Myocyte (in vitro differentiated cells): ENCODE measurements around the gene FTO. TPM values are rescaled to one million over a fixed set of nuclear protein-coding genes. Genes with fewer than 3 reads are reported as not detected.

Source experiments
- DNase-seq: peaks from one replicate; pipeline ENCODE4 v3.0.0-alpha.2; 2012; ENCODE audit warnings: low read depth
- total RNA-seq: library from RNA; depleted of rRNA; stranded (reverse); fragments of >200 nt; gene quantifications from 2 replicates; pipeline ENCODE4 v1.2.3, GENCODE V29; 2014

FTO gene
- total RNA-seq, 1 donor from 2014 or later = 121 TPM

DNA sequence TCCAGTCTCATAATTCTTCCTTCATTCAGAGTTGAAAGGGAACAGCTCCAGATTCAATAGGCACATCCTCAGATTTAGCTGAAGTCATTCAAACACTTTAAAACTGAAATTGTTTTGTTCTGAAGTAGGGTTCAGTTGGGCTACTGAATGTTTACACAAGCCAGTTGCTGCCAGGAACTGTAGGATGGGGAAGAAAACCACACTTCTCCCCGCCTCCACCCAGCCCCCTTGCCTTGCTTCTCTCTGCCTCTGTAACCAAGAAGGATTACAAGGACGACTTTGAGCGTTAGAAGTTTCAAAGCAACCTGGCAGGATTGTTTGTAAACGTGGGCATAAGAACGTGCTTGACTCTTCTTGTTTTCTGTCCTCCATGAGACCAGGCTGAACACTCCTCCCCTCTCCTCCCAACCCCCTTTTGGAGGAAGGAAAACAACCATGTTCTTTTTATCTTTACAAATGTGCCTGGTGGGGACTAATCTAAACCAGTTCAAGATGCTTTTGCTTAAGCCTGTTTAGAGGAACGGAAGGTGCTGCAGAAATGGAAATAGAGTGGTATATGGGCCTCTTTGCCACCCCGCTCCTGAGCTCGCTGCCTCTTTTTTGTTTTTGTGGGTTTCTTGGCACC lies 287.9 kb downstream of the FTO start:
- peak; percentile 26 for DNase-seq

DNA sequence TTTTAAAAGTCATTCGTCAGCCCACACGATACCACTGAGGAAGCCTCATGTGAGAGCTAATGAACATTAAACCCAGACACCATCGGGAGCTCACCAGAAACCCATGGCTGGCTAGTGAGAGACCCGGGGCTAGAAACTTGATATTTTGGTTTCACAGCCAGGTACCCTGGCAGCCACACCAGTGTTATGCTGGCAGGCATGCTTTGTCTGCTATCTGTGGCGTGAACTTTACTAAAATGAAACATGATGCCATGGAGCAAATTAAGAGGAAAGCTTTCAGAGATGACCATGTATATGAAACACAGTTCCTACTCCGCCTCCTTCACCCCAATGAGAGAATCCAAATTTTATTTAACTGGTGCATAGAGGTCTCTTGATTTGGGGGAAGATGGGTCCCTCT lies 291.4 kb downstream of the FTO start:
- peak; percentile 41 for DNase-seq

DNA sequence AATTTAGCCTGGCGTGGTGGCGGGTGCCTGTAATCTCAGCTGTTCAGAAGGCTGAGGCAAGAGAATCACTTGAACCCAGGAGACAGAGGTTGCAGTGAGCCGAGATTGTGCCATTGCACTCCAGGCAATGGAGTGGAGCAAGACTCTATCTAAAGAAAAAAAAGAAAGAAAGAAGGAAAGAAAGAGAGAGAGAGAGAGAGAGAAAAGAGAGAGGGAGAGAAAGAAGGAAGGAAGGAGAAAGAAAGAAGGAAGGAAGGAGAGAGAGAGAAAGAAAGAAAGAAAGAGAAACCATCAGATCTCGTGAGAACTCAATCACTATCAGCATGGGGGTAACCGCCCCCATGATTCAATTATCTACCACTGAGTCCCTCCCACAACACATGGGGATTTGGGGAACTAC lies 293.0 kb downstream of the FTO start:
- DNase-seq = no peak

DNA sequence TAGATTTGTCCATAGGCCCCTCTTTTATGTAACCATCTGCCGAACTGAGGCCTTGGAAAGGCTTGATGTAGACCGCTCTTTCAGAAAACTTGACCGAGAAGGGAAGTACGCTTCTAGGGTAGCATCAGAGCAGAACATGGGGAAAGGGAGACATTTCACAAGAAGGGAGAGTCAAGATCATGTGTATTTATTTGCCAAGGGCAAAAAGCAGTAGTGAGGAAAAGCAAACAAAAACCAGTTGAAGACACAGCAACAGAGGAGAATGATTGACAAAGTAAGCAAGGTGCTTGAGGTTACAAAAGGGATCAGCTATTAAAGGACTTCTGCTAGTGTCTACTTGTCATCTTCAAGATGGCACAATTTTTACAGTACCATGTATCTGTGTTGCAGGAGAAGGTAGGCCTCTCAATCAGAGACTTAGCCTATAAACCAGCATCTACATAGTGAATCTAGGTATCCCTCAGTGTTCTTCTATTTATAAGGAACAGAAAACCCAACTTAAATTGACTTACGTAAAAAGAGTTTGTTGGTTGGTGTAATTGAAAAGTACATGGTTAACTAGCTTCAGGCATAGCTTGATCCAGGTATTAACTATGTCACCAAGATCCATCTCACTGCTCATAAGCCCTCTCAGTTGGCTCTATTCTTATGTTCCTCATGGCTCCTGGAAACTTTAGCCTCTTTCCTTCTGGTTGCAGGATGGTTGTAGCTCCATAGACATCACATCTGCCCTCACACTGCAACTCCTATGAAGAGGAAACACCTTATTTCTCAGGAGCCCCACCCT lies 294.3 kb downstream of the FTO start:
- no peak for DNase-seq

DNA sequence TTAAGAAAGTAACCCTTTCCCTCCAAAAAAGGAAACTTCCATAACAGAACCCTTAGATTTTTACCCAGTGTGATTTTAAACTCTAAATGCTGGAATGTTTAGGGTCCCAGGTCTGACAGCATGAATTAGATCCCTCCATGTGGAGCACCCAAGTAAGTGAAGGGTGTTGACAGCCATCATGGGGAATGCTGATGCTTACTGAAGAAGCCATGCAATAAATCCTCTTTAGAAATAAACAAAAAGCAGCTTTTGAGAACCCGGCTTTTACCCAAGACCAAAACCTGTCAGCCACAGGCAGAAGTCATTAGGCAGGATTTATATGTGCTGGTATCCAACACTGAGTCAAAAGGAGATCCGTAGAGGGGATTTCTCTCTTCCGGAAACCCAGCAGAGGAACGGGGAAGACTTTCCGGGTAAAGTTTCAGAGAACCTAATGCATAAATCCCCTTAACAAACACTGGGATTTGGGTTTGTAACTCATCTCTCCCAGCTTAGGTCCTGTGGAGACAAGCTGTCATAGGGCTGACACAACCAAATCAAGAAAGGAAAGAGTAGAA lies 295.1 kb downstream of the FTO start:
- DNase-seq = no peak

DNA sequence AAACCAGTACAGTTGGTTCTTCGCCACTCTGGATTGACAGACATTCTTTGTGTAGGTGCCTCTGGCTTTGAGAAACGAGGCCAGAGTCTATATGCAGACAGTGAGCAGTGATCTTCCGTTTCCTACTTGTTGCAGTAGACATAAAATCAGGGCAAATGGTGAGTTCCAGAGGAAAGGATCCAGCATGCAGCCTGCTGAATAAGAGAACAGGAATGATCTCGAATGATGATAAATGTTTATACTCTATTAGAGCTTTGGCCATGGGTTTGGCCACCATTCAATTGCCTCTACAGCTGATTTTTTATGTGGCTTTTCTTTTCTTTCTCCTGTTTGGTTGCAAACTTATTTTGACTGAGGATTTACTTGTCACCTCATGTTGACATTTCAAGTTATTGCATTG lies 295.9 kb downstream of the FTO start:
- DNase-seq = peak; percentile 7

DNA sequence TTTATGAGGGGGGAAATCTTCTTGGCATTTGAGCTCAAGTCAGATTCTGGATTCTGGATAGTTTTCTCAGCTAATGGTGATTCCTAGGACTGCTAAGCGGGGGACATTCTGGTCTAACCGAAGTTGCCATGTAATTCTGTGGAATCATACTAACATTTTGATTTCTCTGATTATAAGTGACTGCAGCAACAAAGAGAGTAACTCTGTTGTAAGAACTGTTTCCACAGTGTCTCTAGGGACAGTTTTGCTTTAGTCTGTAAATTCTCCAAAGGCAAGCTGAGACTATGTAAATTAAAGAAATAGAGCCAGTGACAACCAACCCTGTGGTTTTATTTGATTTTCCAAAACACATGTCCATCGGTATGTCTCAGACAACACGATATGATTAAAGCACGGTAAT lies 296.4 kb downstream of the FTO start:
- peak; percentile 33 for DNase-seq

DNA sequence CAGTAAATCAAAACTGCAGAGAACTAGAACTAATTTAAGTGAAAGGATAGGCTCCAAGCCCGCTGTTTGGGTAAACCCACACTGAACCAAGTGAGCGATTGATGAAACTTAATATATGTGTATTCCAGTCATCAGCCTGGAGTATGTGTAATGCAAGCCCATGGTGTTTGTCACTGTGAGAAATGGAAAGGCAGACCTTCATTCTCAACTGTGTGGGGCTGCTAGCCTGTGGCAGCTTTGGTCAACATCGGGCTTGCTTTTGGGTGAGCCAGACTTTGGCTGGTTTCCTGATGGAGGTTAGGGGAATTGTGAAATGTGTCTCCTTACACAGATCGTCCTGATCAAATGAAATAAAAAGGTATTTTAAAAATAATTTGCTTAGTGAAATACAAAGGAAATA lies 302.7 kb downstream of the FTO start:
- DNase-seq = peak; percentile 37

DNA sequence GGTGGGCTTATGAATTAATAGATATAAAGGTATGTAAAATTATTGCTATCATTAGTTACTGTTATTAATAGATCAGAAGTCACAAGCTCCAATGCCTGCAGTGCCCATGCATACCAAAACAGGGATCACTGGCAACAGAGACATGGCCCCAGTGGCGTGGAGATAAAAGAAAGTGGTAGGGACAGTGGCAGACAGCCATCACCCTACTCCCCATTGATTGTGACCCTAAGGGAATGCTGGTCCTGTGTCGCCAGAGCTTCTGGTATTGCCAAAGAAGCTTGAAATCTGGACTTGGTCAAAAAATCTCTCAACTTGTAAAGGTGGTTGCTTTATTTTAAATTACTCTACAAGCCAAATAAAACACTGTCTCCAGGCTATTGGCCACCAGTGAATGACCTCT lies 303.5 kb downstream of the FTO start:
- no peak for DNase-seq

DNA sequence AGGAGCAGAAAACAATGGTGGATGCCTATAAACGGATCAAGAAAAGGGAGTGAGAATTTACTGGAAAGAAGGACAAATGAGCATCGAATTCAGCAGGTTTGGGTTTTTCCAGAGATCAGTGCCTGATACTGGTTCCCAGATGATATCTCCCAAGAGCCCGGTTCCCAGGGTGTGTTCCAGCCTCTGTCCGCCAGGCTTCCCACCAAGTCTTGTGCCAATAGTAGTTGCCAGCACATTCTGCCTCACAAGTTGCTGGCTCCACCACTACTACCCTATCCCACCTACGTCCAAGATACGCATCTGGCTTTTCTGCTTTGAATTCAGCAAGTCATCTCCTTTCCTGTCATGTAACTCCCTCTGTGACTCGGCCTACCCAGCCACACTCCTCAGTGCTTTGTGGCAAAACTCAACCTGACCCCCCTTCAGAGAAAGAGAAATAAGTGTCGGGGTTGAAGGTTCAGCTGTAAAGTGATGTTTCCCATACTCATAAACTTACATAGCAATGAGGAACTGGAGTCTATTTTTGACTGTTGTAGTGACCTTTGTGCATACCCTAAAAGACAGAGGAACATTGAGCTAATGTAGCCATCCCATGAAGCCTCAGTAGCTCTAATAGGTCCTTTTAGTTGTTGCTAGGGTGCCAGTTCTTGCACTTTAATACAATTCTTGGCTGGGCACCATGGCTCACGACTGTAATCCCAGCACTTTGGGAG lies 305.7 kb downstream of the FTO start:
- no peak for DNase-seq

DNA sequence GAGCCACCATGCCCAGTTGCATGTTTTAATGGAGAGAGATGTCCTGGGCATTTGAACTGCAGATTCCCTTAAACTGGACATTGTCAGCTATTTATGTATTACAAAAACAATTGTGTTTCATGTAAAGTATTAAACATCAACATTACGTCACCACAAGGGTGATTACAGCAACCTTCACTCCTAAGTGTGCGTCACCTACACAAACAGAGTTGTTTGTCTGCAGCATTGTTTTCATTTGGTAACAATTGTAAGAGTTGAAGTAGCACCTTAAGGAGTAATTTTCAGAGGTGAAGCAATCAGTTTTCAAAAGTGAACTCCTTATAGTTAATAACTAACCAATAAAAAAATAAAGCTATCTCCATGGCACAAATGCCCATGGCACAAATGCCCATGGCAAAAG lies 311.2 kb downstream of the FTO start:
- DNase-seq = no peak

DNA sequence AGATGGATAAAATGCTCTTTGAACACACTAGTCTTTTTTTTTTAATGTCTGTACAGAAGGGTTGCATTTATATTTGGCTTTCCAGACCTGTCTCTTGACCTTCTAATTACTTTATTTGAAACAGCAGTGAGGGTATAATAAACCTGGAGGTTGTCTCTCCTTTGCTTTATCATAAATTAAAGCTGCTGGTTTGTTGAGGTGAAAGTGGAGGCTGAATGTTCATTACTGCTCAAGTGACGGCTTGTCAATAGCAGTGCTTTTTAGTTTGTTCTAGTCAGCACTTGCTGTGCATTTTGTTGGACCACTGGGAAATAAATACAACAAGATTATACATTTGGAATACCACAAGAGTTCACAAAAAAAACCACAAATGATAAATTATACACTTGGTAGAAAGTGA lies 318.4 kb downstream of the FTO start:
- DNase-seq = no peak

DNA sequence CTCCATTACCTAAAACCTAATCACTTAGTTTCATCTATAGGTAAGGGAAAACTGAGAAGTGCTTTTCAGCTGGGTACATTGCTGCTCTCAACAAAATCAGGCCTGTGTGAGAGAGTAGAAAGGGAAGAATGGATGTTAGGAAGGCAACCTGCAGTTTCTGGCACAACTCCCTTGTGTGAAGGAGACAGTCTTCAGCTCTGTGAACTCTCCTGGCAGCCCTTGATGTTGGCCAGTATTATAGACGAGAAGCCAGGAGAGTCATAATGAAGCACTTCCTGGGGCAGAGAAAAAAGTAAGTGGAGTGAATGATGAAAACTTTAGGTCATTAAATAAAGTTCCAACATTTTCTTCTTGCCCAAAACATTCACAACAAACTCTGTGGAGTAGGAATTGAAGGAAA lies 322.5 kb downstream of the FTO start:
- DNase-seq = no peak

DNA sequence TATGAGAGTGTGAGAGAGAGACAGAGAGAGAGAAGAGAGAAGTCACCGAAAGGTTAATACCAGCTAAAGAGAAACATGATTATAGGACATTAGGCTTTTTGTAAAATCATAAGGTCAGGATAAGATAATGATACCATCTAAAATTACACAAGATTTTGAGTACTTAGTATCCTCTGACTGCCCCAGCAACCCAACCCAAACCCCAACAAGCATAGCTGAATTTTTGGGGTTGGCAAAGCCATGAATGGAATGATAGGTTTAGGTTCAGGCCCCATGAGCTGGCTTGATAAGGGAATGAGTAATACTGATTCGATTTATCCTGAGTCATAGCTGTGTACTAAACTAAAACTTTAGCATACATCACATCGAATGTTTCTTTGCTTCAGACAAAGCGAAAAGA lies 323.1 kb downstream of the FTO start:
- peak; percentile 69 for DNase-seq

DNA sequence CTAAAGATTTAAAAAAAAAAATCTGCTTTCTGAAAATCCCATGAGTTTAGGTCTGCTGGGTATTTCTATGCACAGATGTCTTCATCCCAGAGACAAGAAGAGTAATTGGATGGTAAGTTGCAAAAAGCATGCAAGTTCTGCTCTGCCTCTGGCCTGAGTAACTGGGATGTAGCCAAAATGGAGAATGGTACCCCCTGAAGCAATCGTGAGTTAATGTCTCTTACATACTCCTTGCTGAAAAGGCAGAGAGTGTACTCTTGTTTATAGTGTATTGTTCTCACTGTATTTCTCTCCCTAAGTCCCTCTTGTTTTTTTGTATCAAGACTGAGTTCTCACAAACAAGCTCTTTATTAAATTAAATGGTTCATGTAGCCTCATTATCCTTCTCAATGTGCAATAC lies 323.6 kb downstream of the FTO start:
- peak; percentile 5 for DNase-seq

DNA sequence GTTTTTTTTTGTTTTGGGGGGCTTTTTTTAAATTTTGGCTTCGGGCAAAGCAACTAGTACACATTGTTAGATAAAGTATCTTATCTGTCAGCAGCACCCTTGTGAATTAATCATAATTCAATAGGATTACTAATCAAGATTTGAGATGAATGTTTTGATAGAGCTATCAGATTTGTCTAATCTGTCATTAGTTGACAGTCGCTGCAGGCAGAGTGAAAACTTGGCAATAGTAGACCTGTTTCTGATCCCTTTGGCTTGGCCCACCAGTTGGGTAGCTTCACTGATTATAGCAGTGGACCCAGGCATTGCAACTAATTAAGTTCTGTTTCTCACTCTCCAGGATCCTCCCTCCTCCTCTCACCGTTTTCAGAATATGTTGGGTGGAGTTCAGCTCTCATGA lies 324.0 kb downstream of the FTO start:
- DNase-seq = no peak

DNA sequence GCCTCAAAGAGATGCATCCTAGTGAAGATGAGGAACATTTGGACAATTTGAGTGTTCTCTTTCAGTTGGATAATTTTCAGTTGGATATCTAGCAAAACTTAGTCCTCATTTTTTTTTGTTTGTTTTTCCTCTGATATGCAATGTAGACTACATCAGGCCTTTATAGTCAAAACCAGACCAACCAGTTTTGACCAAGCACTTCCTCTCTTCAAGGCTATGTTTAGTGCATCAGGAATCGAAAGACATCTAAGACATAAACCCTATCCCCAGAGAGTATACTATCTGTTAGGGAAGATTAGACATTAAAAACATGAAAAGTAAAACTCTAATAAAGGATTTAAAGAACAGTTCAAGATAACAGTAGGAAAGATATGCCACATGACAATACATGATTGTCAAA lies 326.5 kb downstream of the FTO start:
- DNase-seq = no peak

DNA sequence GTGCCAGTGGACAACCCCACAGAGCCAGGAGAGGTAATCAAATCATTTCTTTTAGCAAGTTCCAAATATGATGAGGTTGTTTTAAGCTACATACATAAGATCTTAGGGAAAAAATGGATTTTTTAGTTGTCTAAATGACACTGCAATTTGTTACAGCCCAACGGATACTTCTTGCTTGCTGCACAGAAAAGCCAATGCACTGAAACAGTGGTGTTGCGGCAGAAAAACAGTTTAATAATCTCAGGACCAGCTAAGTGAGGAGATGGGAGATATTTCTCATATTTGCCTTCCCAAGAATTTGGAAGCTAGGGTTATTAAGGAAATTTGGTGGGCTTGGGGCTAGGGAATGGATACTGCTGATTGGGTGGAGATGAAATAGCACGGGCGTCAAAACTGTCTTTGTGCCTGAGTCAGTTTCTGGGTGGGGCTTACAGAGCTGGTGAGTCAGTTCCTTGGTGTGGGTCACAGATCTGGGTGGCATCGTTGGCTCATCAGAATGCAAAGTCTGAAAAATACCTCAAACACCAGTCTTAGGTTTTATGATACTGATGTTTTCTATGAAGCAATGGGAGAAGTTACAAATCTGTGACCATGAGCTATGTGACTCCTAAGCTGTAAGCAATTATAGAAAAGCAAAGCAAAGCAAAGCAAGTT lies 327.3 kb downstream of the FTO start:
- peak; percentile 2 for DNase-seq

DNA sequence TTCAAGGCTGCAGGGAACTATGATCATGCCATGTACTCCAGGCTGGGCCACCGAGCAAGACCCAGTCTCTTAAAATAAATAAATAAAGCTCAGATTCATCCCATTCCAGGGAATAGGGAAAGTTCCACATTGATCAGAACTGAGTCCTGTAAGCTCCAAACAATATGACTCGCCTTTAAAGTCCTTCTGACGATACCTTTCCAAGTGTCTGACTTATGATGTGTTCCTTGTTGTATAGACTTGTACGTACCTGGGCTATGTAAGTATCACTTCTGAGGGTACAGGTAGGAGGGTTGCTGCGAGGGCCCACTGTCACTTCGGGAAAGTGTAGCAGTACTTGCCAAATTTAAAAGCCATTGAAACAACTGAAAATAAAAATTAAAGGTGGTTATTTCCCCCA lies 329.8 kb downstream of the FTO start:
- no peak for DNase-seq

DNA sequence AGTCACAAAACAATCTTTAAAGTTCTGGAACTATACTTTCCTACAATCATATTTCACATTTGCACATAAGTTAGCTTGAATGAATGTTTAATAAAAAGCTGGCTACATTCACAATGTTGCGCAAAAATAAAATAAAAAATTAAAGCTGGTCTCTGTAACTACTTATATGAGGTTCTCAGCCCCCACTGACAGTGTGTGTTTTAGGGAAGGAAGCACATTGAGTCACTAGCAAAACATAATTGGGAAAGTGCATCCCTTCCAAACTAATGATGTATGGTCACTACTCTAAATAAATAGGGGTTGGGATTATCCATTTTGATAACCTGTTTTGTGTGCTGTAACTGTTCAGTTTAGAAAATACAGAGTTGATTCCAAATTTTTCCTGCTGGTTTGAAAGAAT lies 330.7 kb downstream of the FTO start:
- DNase-seq = no peak

DNA sequence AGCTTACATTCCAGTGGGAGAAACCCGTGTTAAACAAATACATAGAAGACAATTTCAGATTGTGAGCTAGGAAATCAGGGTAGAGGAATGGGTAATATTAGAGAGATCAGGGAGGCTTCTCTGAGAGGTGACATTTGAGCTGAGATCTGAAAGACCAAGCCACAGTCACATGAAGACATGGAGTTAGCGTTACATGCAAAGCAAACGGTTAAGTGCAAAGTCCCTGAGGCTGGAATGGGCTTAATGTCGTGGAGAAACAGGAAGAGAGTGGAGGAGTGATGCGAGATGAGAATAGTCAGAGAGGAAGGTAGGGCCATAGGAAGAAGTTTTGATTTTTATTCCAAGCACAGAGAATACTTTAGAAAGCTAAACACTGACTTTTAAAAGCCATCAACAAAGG lies 336.5 kb downstream of the FTO start:
- DNase-seq = no peak

DNA sequence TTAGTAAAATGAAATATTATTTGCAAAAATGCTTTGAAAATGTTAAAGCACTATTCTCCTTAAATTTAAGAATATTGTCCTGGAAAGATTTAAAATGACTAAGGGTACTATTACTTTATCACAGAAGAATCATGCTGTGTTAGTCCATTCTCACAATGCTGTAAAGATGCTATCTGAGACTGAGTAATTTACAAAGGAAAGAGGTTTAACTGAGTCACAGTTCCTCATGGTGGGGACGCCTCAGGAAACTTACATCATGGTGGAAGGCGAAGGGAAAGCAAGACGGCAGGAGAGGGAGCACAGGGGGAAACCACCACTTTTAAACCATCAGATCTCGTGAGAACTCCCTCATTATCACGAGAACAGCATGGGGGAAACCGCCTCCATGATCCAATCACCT lies 337.0 kb downstream of the FTO start:
- DNase-seq = no peak
